Upper lobe of right lung (tissue), 1 donor: ENCODE results near the gene SLC26A9. TPM values are rescaled to one million over a fixed set of nuclear protein-coding genes. Genes with fewer than 3 reads are reported as not detected.

ENCODE experiments used
- ATAC-seq: fragments of 200-7000 bp; cut with Tn5 transposase; one replicate; pipeline ENCODE4 v1.9.1; 2020; ENCODE audit warnings: mild to moderate bottlenecking, moderate library complexity
- DNase-seq: peaks from one replicate; pipeline ENCODE4 v3.0.0-alpha.2; 2020
- H3K27ac ChIP-seq: fragments of 200-600 bp; one replicate; pipeline ENCODE4 v1.8.0; 2022
- H3K27me3 ChIP-seq: fragments of 200-600 bp; one replicate; pipeline ENCODE4 v1.8.0; 2022; ENCODE audit warnings: mild to moderate bottlenecking
- H3K36me3 ChIP-seq: fragments of 200-600 bp; one replicate; pipeline ENCODE4 v1.8.0; 2022
- H3K4me1 ChIP-seq: fragments of 200-600 bp; one replicate; pipeline ENCODE4 v1.8.0; 2022
- H3K4me3 ChIP-seq: fragments of 200-600 bp; one replicate; pipeline ENCODE4 v1.8.0; 2022; ENCODE audit warnings: mild to moderate bottlenecking
- H3K9me3 ChIP-seq: fragments of 200-600 bp; one replicate; pipeline ENCODE4 v1.8.0; 2022
- intact Hi-C: fragments of 100-400 bp; cut with DNase I; formaldehyde crosslinking; loops from one replicate; pipeline ENCODE4 v1.11.0; 2022
- total RNA-seq: library from RNA; stranded (reverse); fragmentation: NEBNext Ultra II Directional; extraction: Animal tissue kit (Norgen Biotek cat#: 25700); gene quantifications from one replicate; pipeline ENCODE4 v1.2.1, GENCODE V29; 2021
- TF ChIP-seq, protein P1 (sequence below): fragments of 200-600 bp; IDR thresholded peaks from one replicate; pipeline ENCODE4 v1.8.0; 2022; ENCODE audit warnings: antibody characterized with exemption
- donor health status: DM: no; HTN: yes; CAD: no; lungs with severe emphysema.

Gene SLC26A9
- total RNA-seq, 1 donor from 2014 or later, result 21.7 TPM

DNA sequence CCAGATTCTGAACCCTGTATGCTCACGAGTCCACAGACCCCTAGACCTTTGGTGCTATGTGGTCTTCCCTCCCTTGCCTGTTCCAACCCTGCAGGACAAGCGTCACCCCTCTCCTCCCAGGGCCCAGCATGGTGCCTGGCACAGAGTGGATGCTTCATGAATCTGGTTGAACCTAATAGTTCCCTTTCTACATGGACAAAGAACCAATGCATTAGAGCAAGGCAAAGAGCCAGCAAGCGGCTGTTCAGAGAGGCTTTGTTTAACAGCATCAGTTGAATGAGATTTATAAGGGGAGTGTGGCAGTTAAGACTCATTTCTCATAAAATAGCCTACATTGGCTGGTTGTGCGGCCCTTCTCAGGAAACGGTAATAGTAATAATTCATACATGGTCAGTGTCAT is 14.9 kb downstream of the SLC26A9 start:
- TF ChIP-seq, protein P1, sequence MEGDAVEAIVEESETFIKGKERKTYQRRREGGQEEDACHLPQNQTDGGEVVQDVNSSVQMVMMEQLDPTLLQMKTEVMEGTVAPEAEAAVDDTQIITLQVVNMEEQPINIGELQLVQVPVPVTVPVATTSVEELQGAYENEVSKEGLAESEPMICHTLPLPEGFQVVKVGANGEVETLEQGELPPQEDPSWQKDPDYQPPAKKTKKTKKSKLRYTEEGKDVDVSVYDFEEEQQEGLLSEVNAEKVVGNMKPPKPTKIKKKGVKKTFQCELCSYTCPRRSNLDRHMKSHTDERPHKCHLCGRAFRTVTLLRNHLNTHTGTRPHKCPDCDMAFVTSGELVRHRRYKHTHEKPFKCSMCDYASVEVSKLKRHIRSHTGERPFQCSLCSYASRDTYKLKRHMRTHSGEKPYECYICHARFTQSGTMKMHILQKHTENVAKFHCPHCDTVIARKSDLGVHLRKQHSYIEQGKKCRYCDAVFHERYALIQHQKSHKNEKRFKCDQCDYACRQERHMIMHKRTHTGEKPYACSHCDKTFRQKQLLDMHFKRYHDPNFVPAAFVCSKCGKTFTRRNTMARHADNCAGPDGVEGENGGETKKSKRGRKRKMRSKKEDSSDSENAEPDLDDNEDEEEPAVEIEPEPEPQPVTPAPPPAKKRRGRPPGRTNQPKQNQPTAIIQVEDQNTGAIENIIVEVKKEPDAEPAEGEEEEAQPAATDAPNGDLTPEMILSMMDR, result no peak
- H3K36me3 ChIP-seq, result no peaks in the 10 kb centered on the region
- no peaks in the 10 kb centered on the region for H3K9me3 ChIP-seq
- no peak for ATAC-seq
- H3K4me3 ChIP-seq, result no peak overlapping the region
- H3K27ac ChIP-seq, result no peak overlapping the region
- no peaks in the 10 kb centered on the region for H3K27me3 ChIP-seq
- no peak for DNase-seq
- H3K4me1 ChIP-seq, result peaks cover 8% of the 10 kb centered on the region
- intact Hi-C loops, result no loop called here

DNA sequence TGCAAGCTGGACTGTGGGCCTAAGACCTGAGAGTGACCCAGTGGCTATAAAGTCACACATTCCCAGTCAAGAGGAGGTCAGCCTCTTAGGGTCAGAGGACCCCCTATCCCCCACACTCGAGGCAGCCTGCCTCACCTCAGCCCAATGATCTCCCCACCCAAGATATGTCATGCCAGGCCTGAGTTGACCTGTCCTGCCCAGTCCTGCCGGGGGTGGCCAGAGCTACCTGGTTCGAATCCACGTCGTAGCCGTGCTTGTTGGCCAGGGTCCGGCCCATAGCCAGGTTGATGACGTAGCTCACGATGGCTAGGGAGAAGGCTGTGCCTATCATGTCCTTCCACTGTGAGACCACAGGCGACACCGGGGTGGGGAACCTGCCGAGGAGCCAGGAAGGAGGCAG is 15.6 kb downstream of the SLC26A9 start:
- Histone ChIP-seq H3K4me3 (no peak overlapping the region), H3K27ac (no peak overlapping the region), H3K36me3 (no peaks in the 10 kb centered on the region), H3K9me3 (no peaks in the 10 kb centered on the region), H3K4me1 (peaks cover 2% of the 10 kb centered on the region), H3K27me3 (no peaks in the 10 kb centered on the region)
- TF ChIP-seq, protein P1, result no peak
- ATAC-seq, result no peak
- intact Hi-C loops, result no loop called here
- DNase-seq, result no peak

GRCh38 chr1:205927247-205927646 is 16.0 kb downstream of the SLC26A9 start:
- no peaks in the 10 kb centered on the region for H3K9me3 ChIP-seq
- H3K36me3 ChIP-seq, result no peaks in the 10 kb centered on the region
- no peak overlapping the region for H3K4me3 ChIP-seq
- H3K27me3 ChIP-seq, result no peaks in the 10 kb centered on the region
- intact Hi-C loops, result no loop called here
- no peaks in the 10 kb centered on the region for H3K4me1 ChIP-seq
- H3K27ac ChIP-seq, result no peak overlapping the region
- ATAC-seq (no peak), DNase-seq (no peak)
- TF ChIP-seq, protein P1, result no peak

- Histone ChIP-seq H3K4me3 (no peak overlapping the region), H3K27me3 (no peaks in the 10 kb centered on the region), H3K36me3 (no peaks in the 10 kb centered on the region), H3K27ac (no peak overlapping the region), H3K4me1 (no peaks in the 10 kb centered on the region), H3K9me3 (no peaks in the 10 kb centered on the region)
- no peak for ATAC-seq
- intact Hi-C loops, result no loop called here
- DNase-seq, result no peak
- TF ChIP-seq, protein P1, result no peak
These were observed 16.6 kb downstream of the SLC26A9 start for GRCh38 chr1:205926636-205927035.

GRCh38 chr1:205926213-205926612 is 17.0 kb downstream of the SLC26A9 start:
- no peak overlapping the region for H3K27ac ChIP-seq
- no peaks in the 10 kb centered on the region for H3K36me3 ChIP-seq
- TF ChIP-seq, protein P1, result no peak
- DNase-seq (no peak), ATAC-seq (no peak)
- H3K4me3 ChIP-seq, result no peak overlapping the region
- intact Hi-C loops, result no loop called here
- H3K4me1 ChIP-seq, result no peaks in the 10 kb centered on the region
- no peaks in the 10 kb centered on the region for H3K9me3 ChIP-seq
- H3K27me3 ChIP-seq, result no peaks in the 10 kb centered on the region

DNA sequence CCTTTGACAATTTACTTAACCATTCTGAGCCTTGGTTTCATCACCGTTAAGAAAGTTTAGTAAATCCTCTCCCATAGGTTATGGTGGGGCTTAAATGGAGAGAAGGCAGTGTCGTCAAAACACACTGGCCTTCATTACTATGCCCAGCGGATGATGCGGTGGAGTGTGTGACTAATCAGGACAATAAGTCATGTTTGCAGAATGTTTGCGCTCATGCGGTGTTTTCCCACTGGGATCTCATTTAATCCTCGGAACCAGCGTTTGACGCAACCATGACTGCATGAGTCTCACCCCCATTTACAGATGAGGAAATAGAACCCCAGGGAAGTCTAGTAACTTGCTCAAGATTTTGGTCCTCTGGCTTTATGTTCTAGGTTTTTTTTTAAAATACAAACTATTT is 17.5 kb downstream of the SLC26A9 start:
- DNase-seq (no peak), ATAC-seq (no peak)
- Histone ChIP-seq H3K4me1 (peaks cover 2% of the 10 kb centered on the region), H3K27me3 (no peaks in the 10 kb centered on the region), H3K4me3 (no peak overlapping the region), H3K36me3 (no peaks in the 10 kb centered on the region), H3K27ac (no peak overlapping the region), H3K9me3 (no peaks in the 10 kb centered on the region)
- intact Hi-C loops, result no loop called here
- TF ChIP-seq, protein P1, result no peak
